Urinary bladder (tissue), 4 donors: ENCODE results near the gene UTP14A. TPM values are rescaled to one million over a fixed set of nuclear protein-coding genes. Genes with fewer than 3 reads are reported as not detected.
A peak's percentile ranks its signal among the peaks of the same experiment; 100 is the strongest.

Experiments used
- DNase-seq: peaks from one replicate; pipeline ENCODE4 v3.0.0-alpha.2; 2015; ENCODE audit errors: extremely low spot score
- H3K27ac ChIP-seq: one replicate; pipeline ENCODE4 v1.5.1; 2013; ENCODE audit warnings: low read depth, mild to moderate bottlenecking, moderate library complexity
- H3K36me3 ChIP-seq: one replicate; pipeline ENCODE4 v1.6.1; 2013; ENCODE audit warnings: mild to moderate bottlenecking, moderate library complexity; ENCODE audit not compliant: insufficient read depth
- H3K4me1 ChIP-seq: one replicate; pipeline ENCODE4 v1.6.1; 2013; ENCODE audit warnings: mild to moderate bottlenecking, moderate library complexity; ENCODE audit not compliant: insufficient read depth
- H3K4me3 ChIP-seq: one replicate; pipeline ENCODE4 v1.5.1; 2013; ENCODE audit warnings: low read depth, low read length
- WGBS: extraction: QIAGEN DNeasy Blood & Tissue Kit; methylation state at CpG from one replicate; pipeline ENCODE4 v1.1.7; 2013; 5-methylcytosine and 5-hydroxymethylcytosine counted together
- polyA plus RNA-seq: library from polyadenylated mRNA; stranded (reverse); fragments of 200-250 nt; gene quantifications from one replicate; pipeline ENCODE4 v1.2.3, GENCODE V29; 2013
- total RNA-seq: library from RNA; depleted of rRNA; stranded (reverse); fragments of >200 nt; gene quantifications from one replicate; pipeline ENCODE4 v1.2.3, GENCODE V29; 2014
- donor health status: healthy with polysubstance abuse.
- donor health status: healthy.

Gene UTP14A
- total and polyA plus RNA-seq, 2 donors = 11.0 to 13.9 TPM

DNA sequence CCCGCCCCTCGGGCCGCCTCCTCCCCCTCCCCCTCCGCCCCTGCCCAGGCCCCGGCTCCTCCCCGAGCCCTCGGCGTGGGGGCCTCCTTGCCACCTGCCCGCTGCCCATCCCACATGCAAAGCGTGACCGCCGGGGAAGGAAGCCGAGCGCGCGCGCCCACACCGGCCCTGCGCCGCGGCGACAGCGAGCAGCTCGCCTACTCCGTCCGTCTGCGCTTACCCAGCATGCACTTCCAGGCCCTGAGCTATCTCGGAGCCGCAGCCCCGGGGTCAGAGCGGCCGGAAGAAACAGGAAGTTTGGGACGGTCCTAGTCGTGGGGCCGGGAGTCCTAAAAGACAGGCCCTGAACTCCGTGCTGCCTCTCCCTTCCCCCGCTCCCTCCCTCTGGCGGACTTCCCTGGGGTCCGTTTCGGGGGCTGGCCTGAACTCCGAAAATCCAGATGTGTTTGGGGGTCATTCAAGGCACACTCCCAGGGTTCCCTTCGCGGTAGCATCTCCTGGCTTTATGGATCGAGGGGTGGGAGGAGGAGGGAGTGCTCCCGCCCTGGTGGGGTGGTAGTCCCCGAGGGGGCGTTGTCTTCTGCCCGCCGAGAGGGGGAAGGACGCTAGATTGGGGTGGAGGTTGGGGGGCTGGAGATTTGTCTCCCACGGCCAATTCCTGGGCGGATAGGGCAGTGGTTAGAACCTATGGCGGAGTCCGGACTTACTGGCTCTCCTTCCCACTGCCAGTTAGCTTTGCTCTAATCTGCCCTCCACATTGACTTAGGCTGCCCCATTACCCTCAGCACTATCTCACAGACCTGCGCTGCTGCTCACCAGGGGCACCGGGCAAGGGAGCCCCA is 51.5 kb downstream of the UTP14A start:
- Histone ChIP-seq H3K4me3 (peak overlapping the region; percentile 41), H3K27ac (no peak overlapping the region), H3K4me1 (no peaks in the 10 kb centered on the region), H3K36me3 (no peaks in the 10 kb centered on the region)
- WGBS = 10% methylated on average over 48 of the region's 56 CpGs
- no peak for DNase-seq

DNA sequence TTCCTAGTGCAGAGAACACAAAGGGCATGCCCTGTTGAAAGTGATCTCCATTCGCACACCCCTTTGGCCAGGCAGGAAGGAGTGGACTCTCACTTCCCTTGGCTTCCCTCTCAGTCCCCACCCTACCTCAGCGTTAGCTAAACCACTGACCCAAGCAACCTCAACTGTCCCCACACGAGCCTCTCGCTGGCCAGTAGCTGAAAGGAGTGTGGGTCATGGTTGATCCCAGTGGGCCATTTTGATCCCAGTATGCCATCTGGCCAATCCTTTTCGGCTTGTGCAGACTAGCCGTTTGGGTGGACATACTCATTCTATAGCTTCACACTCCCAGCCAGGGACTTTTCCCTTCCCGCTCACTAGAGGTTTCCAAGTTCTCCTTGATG is 52.1 kb downstream of the UTP14A start:
- no peaks in the 10 kb centered on the region for H3K36me3 ChIP-seq
- no peak for DNase-seq
- H3K4me3 ChIP-seq = no peak overlapping the region
- no peak overlapping the region for H3K27ac ChIP-seq
- H3K4me1 ChIP-seq = no peaks in the 10 kb centered on the region
- 72% methylated on average over 7 of the region's 7 CpGs for WGBS

GRCh38 chrX:129958814-129959492 is 53.0 kb downstream of the UTP14A start:
- no peak overlapping the region for H3K27ac ChIP-seq
- no peak overlapping the region for H3K4me3 ChIP-seq
- 44% methylated on average over 13 of the region's 13 CpGs for WGBS
- no peaks in the 10 kb centered on the region for H3K36me3 ChIP-seq
- no peaks in the 10 kb centered on the region for H3K4me1 ChIP-seq
- no peak for DNase-seq

- Histone ChIP-seq H3K27ac (no peak overlapping the region), H3K36me3 (no peaks in the 10 kb centered on the region), H3K4me3 (no peak overlapping the region), H3K4me1 (no peaks in the 10 kb centered on the region)
- 20% methylated on average over 19 of the region's 19 CpGs for WGBS
- no peak for DNase-seq
Measured at GRCh38 chrX:129959493-129959832, 53.5 kb downstream of the UTP14A start.

GRCh38 chrX:129961180-129962083 is 55.5 kb downstream of the UTP14A start:
- Histone ChIP-seq H3K27ac (no peak overlapping the region), H3K36me3 (no peaks in the 10 kb centered on the region), H3K4me3 (no peak overlapping the region), H3K4me1 (no peaks in the 10 kb centered on the region)
- DNase-seq = no peak
- 29% methylated on average over 26 of the region's 26 CpGs for WGBS

GRCh38 chrX:129963729-129964128 is 57.8 kb downstream of the UTP14A start:
- H3K4me1 ChIP-seq = no peaks in the 10 kb centered on the region
- no peak overlapping the region for H3K27ac ChIP-seq
- no peak for DNase-seq
- 88% methylated on average over 8 of the region's 8 CpGs for WGBS
- H3K36me3 ChIP-seq = no peaks in the 10 kb centered on the region
- no peak overlapping the region for H3K4me3 ChIP-seq

DNA sequence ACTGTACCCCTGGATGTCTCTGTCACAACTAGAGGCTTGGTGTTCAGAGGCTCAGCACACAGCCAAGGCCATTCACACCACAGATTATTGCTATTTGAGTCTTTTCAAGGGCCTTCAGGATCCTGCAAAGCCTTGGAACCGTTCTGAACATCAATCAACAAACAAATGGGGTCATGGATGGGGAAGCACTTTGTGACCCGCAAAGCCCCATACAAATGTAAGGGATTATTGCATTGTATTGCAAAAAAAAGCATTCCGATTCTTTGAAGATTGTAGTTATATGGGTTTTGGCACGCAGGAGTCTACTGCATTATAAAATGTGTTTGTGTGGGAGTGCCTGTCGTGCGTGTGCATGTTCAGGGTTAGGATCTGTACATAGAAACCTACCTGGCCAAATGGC is 59.2 kb downstream of the UTP14A start:
- 86% methylated on average over 6 of the region's 6 CpGs for WGBS
- H3K4me3 ChIP-seq = no peak overlapping the region
- DNase-seq = no peak

GRCh38 chrX:129968968-129969367 is 63.0 kb downstream of the UTP14A start:
- Histone ChIP-seq H3K4me3 (no peak overlapping the region), H3K36me3 (no peaks in the 10 kb centered on the region), H3K27ac (no peak overlapping the region), H3K4me1 (no peaks in the 10 kb centered on the region)
- WGBS = 87% methylated on average over 3 of the region's 3 CpGs
- no peak for DNase-seq

More for the DNA sequence above, 59.2 kb downstream of the UTP14A start:
- no peaks in the 10 kb centered on the region for H3K4me1 ChIP-seq
- no peak overlapping the region for H3K27ac ChIP-seq
- no peaks in the 10 kb centered on the region for H3K36me3 ChIP-seq

DNA sequence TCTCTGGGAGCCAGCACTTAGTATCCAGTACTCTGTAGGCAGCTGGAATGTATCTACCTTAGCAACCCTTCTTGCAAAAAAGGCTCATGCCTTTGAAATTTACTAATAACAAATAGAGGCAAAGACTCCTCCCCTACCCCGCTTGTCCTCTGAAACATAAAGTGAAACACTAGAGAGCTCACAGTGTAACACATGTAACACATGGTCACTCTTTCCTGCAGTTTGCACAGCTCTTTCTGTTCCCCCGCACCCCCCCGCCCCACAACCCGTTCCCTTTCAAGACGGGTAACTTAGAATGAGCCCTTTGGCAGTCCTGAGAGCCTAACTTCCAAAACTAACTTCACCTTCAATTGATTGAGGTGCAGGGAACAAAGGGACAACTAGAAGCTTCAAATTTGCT is 70.5 kb downstream of the UTP14A start:
- H3K36me3 ChIP-seq = no peaks in the 10 kb centered on the region
- WGBS = 78% methylated on average over 5 of the region's 5 CpGs
- H3K27ac ChIP-seq = no peak overlapping the region
- DNase-seq = no peak
- H3K4me1 ChIP-seq = no peaks in the 10 kb centered on the region
- H3K4me3 ChIP-seq = no peak overlapping the region

Other genes starting within 250 kb of the UTP14A start
- gene XPNPEP2, start 167.2 kb upstream of the UTP14A start, total RNA-seq = 4.7 TPM
- gene XPNPEP2, start 167.2 kb upstream of the UTP14A start, polyA plus RNA-seq = 9.9 TPM
- gene SASH3, start 126.2 kb upstream of the UTP14A start, total RNA-seq = 2.6 TPM
- gene SASH3, start 126.2 kb upstream of the UTP14A start, polyA plus RNA-seq = 6.4 TPM
- gene ZDHHC9, start 62.3 kb upstream of the UTP14A start, total RNA-seq = 25.2 TPM
- 22.8 TPM for gene ZDHHC9, start 62.3 kb upstream of the UTP14A start, polyA plus RNA-seq
- 4.5 TPM for gene BCORL1, start 76.5 kb downstream of the UTP14A start, total RNA-seq
- 9.4 TPM for gene BCORL1, start 76.5 kb downstream of the UTP14A start, polyA plus RNA-seq
- 11.3 TPM for gene ELF4, start 204.3 kb downstream of the UTP14A start, total RNA-seq
- 13.7 TPM for gene ELF4, start 204.3 kb downstream of the UTP14A start, polyA plus RNA-seq